ENCODE data around the gene PAPOLG. TPM values are rescaled to one million over a fixed set of nuclear protein-coding genes. Genes with fewer than 3 reads are reported as not detected.

Gene PAPOLG
- polyA plus RNA-seq, 2 donors, result 3.2 to 3.9 TPM

- 0 to 1% methylated on average over 35 to 46 of the region's 46 CpGs for WGBS, 2 donors
Observed at GRCh38 chr2:60735496-60736250, 20.4 kb upstream of the PAPOLG start.

GRCh38 chr2:60738679-60739078, 17.4 kb upstream of the PAPOLG start:
- WGBS, 2 donors, result 85 to 96% methylated on average over 3 of the region's 3 CpGs
- Histone ChIP-seq H3K9me3 (ENCODE audit: control insufficient read depth in 2 of 2, insufficient read depth in 1 of 2, low read depth in 1 of 2, low read length in 1 of 2) (peaks cover 0 to 2% of the 10 kb centered on the region in 2 donors), H3K27ac (ENCODE audit: low read depth in 2 of 2, low read length in 1 of 2) (no peak overlapping the region), H3K27me3 (ENCODE audit: control insufficient read depth in 1 of 2, insufficient read depth in 2 of 2, low read length in 2 of 2) (no peaks in the 10 kb centered on the region), H3K4me1 (ENCODE audit: control insufficient read depth in 2 of 2, insufficient read depth in 2 of 2, low read length in 1 of 2) (no peaks in the 10 kb centered on the region), H3K36me3 (ENCODE audit: control insufficient read depth in 2 of 2, insufficient read depth in 2 of 2, low read length in 1 of 2) (no peaks in the 10 kb centered on the region), H3K4me3 (ENCODE audit: low read depth in 1 of 2, low read length in 2 of 2) (no peak overlapping the region)

More at GRCh38 chr2:60735496-60736250, 20.4 kb upstream of the PAPOLG start:
- peak overlapping the region; percentile 43 to 45 for H3K4me3 ChIP-seq (ENCODE audit: low read depth in 1 of 2, low read length in 2 of 2)
- peaks cover 0 to 2% of the 10 kb centered on the region in 2 donors for H3K9me3 ChIP-seq (ENCODE audit: control insufficient read depth in 2 of 2, insufficient read depth in 1 of 2, low read depth in 1 of 2, low read length in 1 of 2)
- no peak overlapping the region for H3K27ac ChIP-seq (ENCODE audit: low read depth in 2 of 2, low read length in 1 of 2)
- H3K27me3 ChIP-seq (ENCODE audit: control insufficient read depth in 1 of 2, insufficient read depth in 2 of 2, low read length in 2 of 2), result no peaks in the 10 kb centered on the region
- no peaks in the 10 kb centered on the region for H3K36me3 ChIP-seq (ENCODE audit: control insufficient read depth in 2 of 2, insufficient read depth in 2 of 2, low read length in 1 of 2)
- no peaks in the 10 kb centered on the region for H3K4me1 ChIP-seq (ENCODE audit: control insufficient read depth in 2 of 2, insufficient read depth in 2 of 2, low read length in 1 of 2)

GRCh38 chr2:60739156-60739555, 16.9 kb upstream of the PAPOLG start:
- H3K36me3 ChIP-seq (ENCODE audit: control insufficient read depth in 2 of 2, insufficient read depth in 2 of 2, low read length in 1 of 2), result no peaks in the 10 kb centered on the region
- 83 to 91% methylated on average over 6 of the region's 6 CpGs for WGBS, 2 donors
- no peak overlapping the region for H3K4me3 ChIP-seq (ENCODE audit: low read depth in 1 of 2, low read length in 2 of 2)
- H3K27me3 ChIP-seq (ENCODE audit: control insufficient read depth in 1 of 2, insufficient read depth in 2 of 2, low read length in 2 of 2), result no peaks in the 10 kb centered on the region
- H3K27ac ChIP-seq (ENCODE audit: low read depth in 2 of 2, low read length in 1 of 2), result no peak overlapping the region
- peaks cover 0 to 2% of the 10 kb centered on the region in 2 donors for H3K9me3 ChIP-seq (ENCODE audit: control insufficient read depth in 2 of 2, insufficient read depth in 1 of 2, low read depth in 1 of 2, low read length in 1 of 2)
- no peaks in the 10 kb centered on the region for H3K4me1 ChIP-seq (ENCODE audit: control insufficient read depth in 2 of 2, insufficient read depth in 2 of 2, low read length in 1 of 2)

- no peaks in the 10 kb centered on the region for H3K4me1 ChIP-seq (ENCODE audit: control insufficient read depth in 2 of 2, insufficient read depth in 2 of 2, low read length in 1 of 2)
- no peak overlapping the region for H3K4me3 ChIP-seq (ENCODE audit: low read depth in 1 of 2, low read length in 2 of 2)
- WGBS, 2 donors, result 87 to 88% methylated on average over 11 of the region's 11 CpGs
- no peaks in the 10 kb centered on the region for H3K27me3 ChIP-seq (ENCODE audit: control insufficient read depth in 1 of 2, insufficient read depth in 2 of 2, low read length in 2 of 2)
- H3K27ac ChIP-seq (ENCODE audit: low read depth in 2 of 2, low read length in 1 of 2), result no peak overlapping the region
- no peaks in the 10 kb centered on the region for H3K36me3 ChIP-seq (ENCODE audit: control insufficient read depth in 2 of 2, insufficient read depth in 2 of 2, low read length in 1 of 2)
- peaks cover 0 to 2% of the 10 kb centered on the region in 2 donors for H3K9me3 ChIP-seq (ENCODE audit: control insufficient read depth in 2 of 2, insufficient read depth in 1 of 2, low read depth in 1 of 2, low read length in 1 of 2)
Observed at GRCh38 chr2:60741576-60741975, 14.5 kb upstream of the PAPOLG start.

DNA sequence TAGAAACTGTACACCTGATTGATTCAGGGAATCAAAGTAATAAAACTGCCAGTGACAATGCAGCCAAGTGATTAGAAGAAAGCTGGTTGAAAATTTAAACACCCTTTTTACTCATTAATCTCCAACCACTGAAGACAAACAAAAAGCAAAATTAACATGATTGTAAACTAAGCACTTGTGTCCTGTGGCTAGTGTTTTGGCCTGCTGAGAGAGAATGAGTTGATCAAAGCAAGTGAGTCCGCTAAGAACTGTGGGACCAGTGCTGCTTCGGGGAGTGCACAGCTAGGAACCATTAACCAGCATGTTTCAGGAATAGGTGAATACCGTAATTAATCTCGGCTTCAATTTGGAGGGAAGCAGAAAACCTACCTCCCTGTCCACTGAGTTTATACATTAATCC, 13.6 kb upstream of the PAPOLG start:
- H3K4me3 ChIP-seq (ENCODE audit: low read depth in 1 of 2, low read length in 2 of 2), result no peak overlapping the region
- H3K9me3 ChIP-seq (ENCODE audit: control insufficient read depth in 2 of 2, insufficient read depth in 1 of 2, low read depth in 1 of 2, low read length in 1 of 2), result peaks cover 0 to 2% of the 10 kb centered on the region in 2 donors
- no peaks in the 10 kb centered on the region for H3K36me3 ChIP-seq (ENCODE audit: control insufficient read depth in 2 of 2, insufficient read depth in 2 of 2, low read length in 1 of 2)
- H3K4me1 ChIP-seq (ENCODE audit: control insufficient read depth in 2 of 2, insufficient read depth in 2 of 2, low read length in 1 of 2), result no peaks in the 10 kb centered on the region
- H3K27ac ChIP-seq (ENCODE audit: low read depth in 2 of 2, low read length in 1 of 2), result no peak overlapping the region
- no peaks in the 10 kb centered on the region for H3K27me3 ChIP-seq (ENCODE audit: control insufficient read depth in 1 of 2, insufficient read depth in 2 of 2, low read length in 2 of 2)
- 80 to 83% methylated on average over 4 of the region's 4 CpGs for WGBS, 2 donors

DNA sequence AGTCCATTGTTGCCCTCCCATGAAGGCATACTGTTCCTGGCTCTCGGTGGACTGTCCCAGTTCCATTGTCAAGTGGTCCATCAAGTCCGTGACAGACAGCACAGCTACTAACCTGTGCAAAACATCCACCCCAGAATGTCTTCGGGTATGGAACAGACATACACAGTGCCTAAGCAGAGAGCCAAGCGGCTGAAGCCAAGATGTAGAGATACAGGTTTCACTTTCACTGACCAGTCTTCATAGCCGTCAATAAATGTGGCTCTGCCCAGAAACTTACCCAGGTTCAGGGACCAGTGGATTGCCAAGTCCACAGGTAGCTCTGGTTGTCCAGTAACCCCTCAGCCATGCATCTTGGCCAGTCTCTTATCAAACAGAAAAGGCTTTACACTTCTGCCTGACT, 10.7 kb upstream of the PAPOLG start:
- 90 to 93% methylated on average over 5 of the region's 5 CpGs for WGBS, 2 donors
- Histone ChIP-seq H3K4me3 (ENCODE audit: low read depth in 1 of 2, low read length in 2 of 2) (no peak overlapping the region), H3K27ac (ENCODE audit: low read depth in 2 of 2, low read length in 1 of 2) (no peak overlapping the region), H3K9me3 (ENCODE audit: control insufficient read depth in 2 of 2, insufficient read depth in 1 of 2, low read depth in 1 of 2, low read length in 1 of 2) (no peaks in the 10 kb centered on the region), H3K36me3 (ENCODE audit: control insufficient read depth in 2 of 2, insufficient read depth in 2 of 2, low read length in 1 of 2) (no peaks in the 10 kb centered on the region), H3K4me1 (ENCODE audit: control insufficient read depth in 2 of 2, insufficient read depth in 2 of 2, low read length in 1 of 2) (no peaks in the 10 kb centered on the region), H3K27me3 (ENCODE audit: control insufficient read depth in 1 of 2, insufficient read depth in 2 of 2, low read length in 2 of 2) (no peaks in the 10 kb centered on the region)

- Histone ChIP-seq H3K27me3 (ENCODE audit: control insufficient read depth in 1 of 2, insufficient read depth in 2 of 2, low read length in 2 of 2) (no peaks in the 10 kb centered on the region), H3K27ac (ENCODE audit: low read depth in 2 of 2, low read length in 1 of 2) (no peak overlapping the region), H3K4me3 (ENCODE audit: low read depth in 1 of 2, low read length in 2 of 2) (no peak overlapping the region), H3K9me3 (ENCODE audit: control insufficient read depth in 2 of 2, insufficient read depth in 1 of 2, low read depth in 1 of 2, low read length in 1 of 2) (no peaks in the 10 kb centered on the region), H3K4me1 (ENCODE audit: control insufficient read depth in 2 of 2, insufficient read depth in 2 of 2, low read length in 1 of 2) (no peaks in the 10 kb centered on the region), H3K36me3 (ENCODE audit: control insufficient read depth in 2 of 2, insufficient read depth in 2 of 2, low read length in 1 of 2) (no peaks in the 10 kb centered on the region)
- WGBS, 2 donors, result 74% methylated on average over 7 of the region's 7 CpGs
Observed at GRCh38 chr2:60745761-60746160, 10.3 kb upstream of the PAPOLG start.

DNA sequence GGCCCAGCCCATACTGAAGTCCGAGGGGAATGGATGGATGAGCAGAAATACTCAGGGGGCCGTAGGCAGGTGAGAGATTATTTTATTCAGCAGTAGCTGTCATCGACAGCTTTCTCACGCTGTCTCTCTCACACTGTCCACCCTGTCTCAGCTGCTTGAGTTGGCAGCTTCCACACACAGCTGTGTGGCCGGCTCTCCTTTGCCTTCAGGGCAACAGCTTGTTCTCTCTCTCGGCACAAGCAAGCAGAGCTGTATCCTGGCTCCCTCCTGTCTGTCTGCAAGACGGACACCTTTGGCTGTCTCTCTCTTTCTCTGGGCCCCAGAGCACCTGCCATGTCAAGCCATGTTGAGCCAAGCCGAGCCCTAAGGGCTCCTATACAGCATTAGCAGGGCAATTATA, 9.8 kb upstream of the PAPOLG start:
- no peaks in the 10 kb centered on the region for H3K9me3 ChIP-seq (ENCODE audit: control insufficient read depth in 2 of 2, insufficient read depth in 1 of 2, low read depth in 1 of 2, low read length in 1 of 2)
- H3K4me1 ChIP-seq (ENCODE audit: control insufficient read depth in 2 of 2, insufficient read depth in 2 of 2, low read length in 1 of 2), result no peaks in the 10 kb centered on the region
- no peak overlapping the region for H3K27ac ChIP-seq (ENCODE audit: low read depth in 2 of 2, low read length in 1 of 2)
- WGBS, 2 donors, result 61 to 81% methylated on average over 8 of the region's 8 CpGs
- H3K4me3 ChIP-seq (ENCODE audit: low read depth in 1 of 2, low read length in 2 of 2), result no peak overlapping the region
- H3K27me3 ChIP-seq (ENCODE audit: control insufficient read depth in 1 of 2, insufficient read depth in 2 of 2, low read length in 2 of 2), result no peaks in the 10 kb centered on the region
- H3K36me3 ChIP-seq (ENCODE audit: control insufficient read depth in 2 of 2, insufficient read depth in 2 of 2, low read length in 1 of 2), result no peaks in the 10 kb centered on the region

DNA sequence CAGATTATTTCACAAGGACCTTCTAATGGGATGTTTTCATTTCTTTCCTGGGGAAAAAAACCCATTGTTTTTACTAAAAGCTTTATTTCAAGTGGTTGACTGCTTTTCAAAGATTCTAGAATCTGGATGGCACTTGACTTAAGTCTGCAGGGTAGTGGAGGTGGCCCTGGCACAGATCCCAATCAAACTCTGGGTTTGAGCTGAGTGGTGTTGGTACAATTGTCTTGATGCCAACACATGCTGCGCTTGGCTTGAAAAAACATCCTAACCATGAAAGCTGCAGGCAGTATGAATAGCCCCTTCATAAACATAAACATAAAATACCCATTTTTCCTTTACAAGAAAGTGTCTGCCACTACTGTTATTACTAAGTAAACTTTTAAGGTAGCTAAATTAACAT, 3.6 kb downstream of the PAPOLG start:
- Histone ChIP-seq H3K36me3 (ENCODE audit: control insufficient read depth in 2 of 2, insufficient read depth in 2 of 2, low read length in 1 of 2) (peaks cover 3% of the 10 kb centered on the region in 2 donors), H3K27me3 (ENCODE audit: control insufficient read depth in 1 of 2, insufficient read depth in 2 of 2, low read length in 2 of 2) (no peaks in the 10 kb centered on the region), H3K9me3 (ENCODE audit: control insufficient read depth in 2 of 2, insufficient read depth in 1 of 2, low read depth in 1 of 2, low read length in 1 of 2) (no peaks in the 10 kb centered on the region), H3K4me3 (ENCODE audit: low read depth in 1 of 2, low read length in 2 of 2) (no peak overlapping the region), H3K27ac (ENCODE audit: low read depth in 2 of 2, low read length in 1 of 2) (no peak overlapping the region), H3K4me1 (ENCODE audit: control insufficient read depth in 2 of 2, insufficient read depth in 2 of 2, low read length in 1 of 2) (no peaks in the 10 kb centered on the region)
- 81% methylated on average over 1 of the region's 1 CpG for WGBS, 2 donors

Measured in esophagus (tissue), 2 donors.